NCI-H446 treated with DMSO at 0.1 percent for 48 hours (cell line): ENCODE data around the gene MZT2A.
A peak's percentile ranks its signal among the peaks of the same experiment; 100 is the strongest.
"Not testable (repeated sequence)": the region's sequence is repeated elsewhere in the genome, so short reads cannot be mapped to it uniquely, and the experiment has no call there.

Experiments
- DNase-seq: peaks from one replicate; lab custom pipeline; 2025; lab: John Stamatoyannopoulos, UW

MZT2A gene

GRCh38 chr2:131520526-131520925 is 28.3 kb upstream of the MZT2A start:
- DNase-seq, result no peak

DNA sequence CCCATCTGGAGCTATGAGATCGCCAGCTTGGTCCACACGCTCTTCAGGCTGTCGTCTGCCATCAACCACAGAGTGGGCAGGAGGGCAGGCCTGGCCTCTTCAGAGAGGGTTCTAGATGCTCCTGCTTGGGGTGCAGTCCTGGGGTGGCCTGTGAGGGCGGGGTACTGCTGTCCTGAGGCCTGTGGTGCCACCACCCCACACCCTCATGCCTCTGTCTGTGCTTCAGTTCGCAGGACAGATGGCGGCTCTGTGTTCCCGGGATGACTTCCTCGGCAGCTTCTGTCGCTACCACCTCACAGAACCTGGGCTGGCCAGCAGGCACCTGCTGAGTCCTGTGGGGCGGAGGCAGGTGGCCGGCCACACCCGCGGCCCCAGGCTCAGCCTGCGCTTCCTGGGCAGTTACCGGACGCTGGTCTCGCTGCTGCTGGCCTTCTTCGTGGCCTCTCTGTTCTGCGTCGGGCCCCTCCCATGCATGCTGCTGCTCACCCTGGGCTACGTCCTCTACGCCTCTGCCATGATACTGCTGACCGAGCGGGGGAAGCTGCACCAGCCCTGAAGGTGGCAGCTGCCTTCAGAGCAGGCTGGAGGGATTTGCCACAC is 27.8 kb upstream of the MZT2A start:
- not testable (repeated sequence) for DNase-seq

GRCh38 chr2:131519466-131519865 is 27.3 kb upstream of the MZT2A start:
- no peak for DNase-seq

DNA sequence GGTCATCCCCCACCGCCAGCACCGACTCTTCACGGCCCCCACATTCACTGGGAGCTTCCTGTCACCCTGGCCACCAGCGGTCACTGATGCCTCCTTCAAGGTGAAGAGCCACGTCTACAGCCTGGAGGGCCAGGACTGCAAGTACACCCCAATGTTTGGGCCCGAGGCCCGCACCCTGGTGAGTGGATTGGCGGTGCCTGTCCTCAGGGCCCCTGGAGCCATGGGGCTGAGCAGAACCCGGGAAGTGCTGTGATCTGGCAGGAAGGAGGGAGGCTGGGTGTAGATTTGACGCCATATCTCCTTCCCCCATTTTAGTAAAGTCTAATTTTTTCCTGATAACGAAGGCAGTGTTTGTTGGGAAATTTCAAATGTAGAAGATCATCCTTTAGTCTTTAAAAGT is 26.3 kb upstream of the MZT2A start:
- not testable (repeated sequence) for DNase-seq

- DNase-seq, result not testable (repeated sequence)
Measured at GRCh38 chr2:131517856-131518255, 25.7 kb upstream of the MZT2A start.

DNA sequence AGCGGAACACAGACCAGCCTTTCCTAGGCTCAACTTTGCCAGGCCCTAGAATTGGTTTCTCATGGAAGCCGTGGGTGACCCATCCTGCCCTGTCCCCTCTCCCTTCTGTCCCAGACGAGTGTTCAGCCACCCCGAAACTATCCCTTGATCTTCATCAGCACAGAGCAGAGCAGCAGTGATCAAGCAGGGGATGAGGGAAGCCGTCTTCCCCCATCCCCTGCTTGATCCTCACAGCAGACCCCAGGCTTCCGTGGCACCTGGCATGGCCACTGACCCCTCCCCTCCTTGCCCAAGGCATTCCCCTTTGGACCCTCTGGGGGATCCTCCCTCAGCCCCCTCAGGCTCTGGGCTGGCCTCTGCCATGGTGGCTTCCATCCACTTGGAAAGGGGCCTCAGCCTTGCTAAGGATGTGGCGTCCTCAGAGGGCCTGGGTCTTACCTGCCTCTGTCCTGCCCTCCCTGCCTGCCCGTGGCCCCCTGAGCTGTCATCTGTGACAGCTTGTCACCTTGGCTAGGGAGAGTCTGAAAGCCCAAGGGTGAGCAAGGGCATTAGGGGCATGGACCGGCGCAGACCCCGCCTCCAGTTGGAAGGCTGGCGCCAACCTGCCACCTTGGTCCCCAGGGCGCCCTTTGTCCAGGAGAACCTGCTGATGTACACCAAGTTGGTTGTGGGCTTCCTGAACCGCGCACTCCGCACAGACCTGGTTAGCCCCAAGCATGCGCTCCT is 25.1 kb upstream of the MZT2A start:
- no peak for DNase-seq

DNA sequence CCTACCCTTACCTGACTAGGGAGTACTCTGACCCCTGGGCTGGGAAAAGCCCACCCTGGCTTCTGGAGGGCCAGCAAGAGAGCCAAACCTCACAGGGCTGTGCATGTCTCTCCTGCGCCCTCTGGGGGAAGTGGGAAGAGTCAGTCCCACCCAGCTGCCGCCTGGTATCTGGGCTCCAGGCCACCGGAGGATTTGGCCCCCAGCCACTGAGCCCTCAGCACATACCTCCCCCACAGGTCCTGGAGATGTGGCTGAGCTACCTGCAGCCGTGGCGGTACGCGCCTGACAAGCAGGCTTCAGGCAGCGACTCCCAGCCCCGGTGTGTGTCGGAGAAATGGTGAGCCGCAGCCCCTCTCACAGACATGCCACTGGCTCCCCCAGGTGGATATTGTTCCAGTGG is 24.4 kb upstream of the MZT2A start:
- DNase-seq, result not testable (repeated sequence)

DNA sequence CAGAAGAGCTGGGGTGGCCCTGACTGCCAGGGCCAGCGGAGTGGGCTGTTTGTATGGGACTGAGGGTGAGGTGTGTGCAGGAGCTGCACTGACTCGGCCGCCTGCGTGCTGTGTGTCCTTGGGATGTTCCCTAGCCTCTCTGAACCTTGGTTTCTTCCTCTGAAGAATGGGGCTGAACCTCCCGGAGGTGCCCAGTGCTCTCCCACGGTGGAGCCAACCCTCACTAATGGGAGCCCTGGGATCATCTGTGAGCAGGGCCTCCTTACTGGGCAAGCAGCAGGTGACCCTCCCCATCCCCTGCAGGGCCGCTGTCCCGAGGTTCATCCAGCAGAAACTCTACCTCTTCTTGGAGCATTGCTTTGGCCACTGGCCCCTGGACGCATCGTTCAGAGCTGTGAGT is 23.8 kb upstream of the MZT2A start:
- no peak for DNase-seq

- not testable (repeated sequence) for DNase-seq
Measured at GRCh38 chr2:131515235-131515634, 23.0 kb upstream of the MZT2A start.

- DNase-seq, result not testable (repeated sequence)
Measured at GRCh38 chr2:131514408-131515166, 22.4 kb upstream of the MZT2A start.

- not testable (repeated sequence) for DNase-seq
Measured at GRCh38 chr2:131511969-131512870, 20.0 kb upstream of the MZT2A start.

GRCh38 chr2:131511291-131511968 is 19.2 kb upstream of the MZT2A start:
- not testable (repeated sequence) for DNase-seq

GRCh38 chr2:131509615-131510014 is 17.4 kb upstream of the MZT2A start:
- DNase-seq, result no peak

- not testable (repeated sequence) for DNase-seq
Measured at GRCh38 chr2:131504082-131504750, 12.0 kb upstream of the MZT2A start.

DNA sequence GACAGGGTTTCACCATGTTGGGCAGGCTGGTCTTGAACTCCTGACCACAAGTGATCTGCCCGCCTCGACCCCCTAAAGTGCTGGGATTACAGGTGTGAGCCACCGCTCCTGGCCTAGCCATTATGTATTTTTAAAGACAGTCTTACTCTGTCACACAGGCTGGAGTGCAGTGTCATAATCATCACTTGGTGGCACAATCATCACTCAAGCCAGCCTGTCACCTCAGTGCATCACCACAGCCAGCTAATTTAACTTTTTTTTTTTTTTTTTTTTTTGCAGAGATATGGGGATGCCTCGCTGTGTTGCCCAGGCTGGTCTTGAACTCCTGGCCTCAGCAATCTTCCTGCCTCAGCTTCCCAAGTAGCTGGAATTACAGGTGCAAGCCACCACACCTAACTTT is 11.4 kb upstream of the MZT2A start:
- DNase-seq, result not testable (repeated sequence)

- not testable (repeated sequence) for DNase-seq
Measured at GRCh38 chr2:131498321-131498973, 6.2 kb upstream of the MZT2A start.

DNA sequence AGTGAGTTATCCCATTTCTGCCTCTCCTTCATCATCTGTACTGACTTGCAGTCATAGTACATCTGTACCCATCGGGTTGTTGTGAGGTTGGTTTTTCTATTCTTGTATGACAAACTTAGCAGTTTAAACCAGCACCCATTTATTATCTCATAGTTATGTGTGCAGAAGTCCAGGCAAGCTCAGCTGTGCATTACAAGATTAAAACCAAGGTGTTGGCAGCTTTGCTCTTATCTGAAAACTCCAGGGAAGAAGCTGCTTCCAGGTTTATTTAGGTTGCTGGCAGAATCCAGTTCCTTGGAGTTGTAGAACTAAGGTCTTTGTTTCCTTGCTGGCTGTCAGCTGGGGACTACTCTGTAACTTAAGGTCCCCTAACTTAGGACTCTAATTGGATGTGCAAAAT is 3.3 kb upstream of the MZT2A start:
- DNase-seq, result not testable (repeated sequence)

GRCh38 chr2:131493199-131493968 is 1.2 kb upstream of the MZT2A start:
- no peak for DNase-seq

DNA sequence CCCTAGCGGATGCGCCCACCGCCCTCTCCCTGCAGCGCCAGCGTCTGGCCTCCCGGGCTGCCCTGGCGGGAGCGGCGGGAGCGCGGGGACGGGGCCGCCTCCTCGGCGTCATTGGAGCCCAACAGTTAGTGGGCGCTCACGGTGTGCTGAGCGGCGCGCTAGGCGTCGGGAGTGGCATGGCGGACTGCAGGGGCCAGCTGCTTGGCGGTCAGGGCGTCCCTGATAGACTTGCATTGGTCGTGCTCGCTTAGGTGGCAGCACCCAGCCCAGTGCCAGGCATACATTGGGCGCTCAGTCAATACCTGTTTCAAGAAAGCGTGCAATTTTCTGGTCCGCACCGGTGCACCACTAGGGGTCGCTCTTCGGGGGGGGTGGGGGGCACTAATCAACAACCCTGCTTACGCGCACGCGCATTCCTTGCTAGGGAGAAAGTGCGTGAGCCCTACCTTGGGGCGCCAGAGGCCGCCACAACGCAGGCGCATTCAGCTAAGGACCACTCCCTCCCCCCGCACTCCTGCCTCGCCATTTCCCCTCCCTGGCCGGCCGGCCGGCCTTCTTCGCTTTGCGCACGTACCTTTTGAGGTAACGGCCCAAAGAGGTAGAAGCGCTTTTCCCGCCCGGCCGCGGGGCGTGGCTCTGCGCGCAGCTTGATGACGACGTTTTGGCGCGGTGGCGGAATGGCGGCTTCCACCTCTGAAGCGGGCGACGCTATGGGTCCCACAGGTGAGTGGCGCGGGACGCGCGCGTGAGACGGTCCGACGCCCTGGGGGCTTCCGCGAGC is 411 bp upstream of the MZT2A start:
- peak; percentile 75 for DNase-seq
